Measurements from ENCODE around the gene OXTR.

- TF ChIP-seq ZFP36L2 (CRISPR knock-in tag; IDR thresholded peaks at IDR 0.05) (no peak), MAX (IDR thresholded peaks at IDR 0.05) (no peak), NFYB (CRISPR knock-in tag; IDR thresholded peaks at IDR 0.05) (no peak), ZNF740 (CRISPR knock-in tag; IDR thresholded peaks at IDR 0.05) (no peak), FOXA1 (IDR thresholded peaks at IDR 0.05) (no peak), FOXA1 (CRISPR knock-in tag; IDR thresholded peaks at IDR 0.05) (no peak), SUZ12 (IDR thresholded peaks at IDR 0.05; ENCODE audit: low read depth, low read length) (no peak), MEIS1 (CRISPR knock-in tag; IDR thresholded peaks at IDR 0.05; ENCODE audit: borderline replicate concordance) (no peak), ZNF792 (CRISPR knock-in tag; IDR thresholded peaks at IDR 0.05) (no peak), CCAR2 (optimal IDR thresholded peaks at IDR 0.05; ENCODE audit: low read depth, low read length) (no peak), GATAD2A (CRISPR knock-in tag; IDR thresholded peaks at IDR 0.05) (no peak), YY1 (IDR thresholded peaks at IDR 0.05; ENCODE audit: insufficient read depth, insufficient replicate concordance, low read depth, low read length) (no peak), CTCF (CRISPR knock-in tag; IDR thresholded peaks at IDR 0.05) (no peak), ZNF598 (CRISPR knock-in tag; IDR thresholded peaks at IDR 0.05; ENCODE audit: borderline replicate concordance) (no peak), GMEB1 (CRISPR knock-in tag; IDR thresholded peaks at IDR 0.05; ENCODE audit: borderline replicate concordance) (no peak)
Measured at GRCh38 chr3:8737301-8737700, 32.1 kb downstream of the OXTR start.
